SU-DHL-6 (cell line): Measurements from ENCODE around the gene CDYL2.

Source experiments
- H2AFZ ChIP-seq: fragments of 200-600 bp; sonication (generic); 2 replicates; pipeline ENCODE4 v1.6.1; 2014; ENCODE audit warnings: low read depth, mild to moderate bottlenecking, moderate library complexity, mixed read lengths, antibody characterized with exemption, low read length; ENCODE audit not compliant: severe bottlenecking
- H3F3A ChIP-seq: fragments of 200-600 bp; shearing (Covaris generic); 2 replicates; pipeline ENCODE4 v1.6.0; 2016; ENCODE audit warnings: antibody characterized with exemption, mild to moderate bottlenecking; ENCODE audit not compliant: insufficient read depth
- H3K27ac ChIP-seq: fragments of 200-600 bp; sonication (generic); 2 replicates; pipeline ENCODE4 v1.5.1; 2016; ENCODE audit warnings: low read depth, mild to moderate bottlenecking, low read length, moderate library complexity, mixed read lengths
- H3K27me3 ChIP-seq: fragments of 200-600 bp; sonication (generic), shearing (Covaris generic); 2 replicates; pipeline ENCODE4 v1.6.0; 2014; ENCODE audit warnings: mild to moderate bottlenecking, low read length
- H3K36me3 ChIP-seq: fragments of 200-600 bp; sonication (generic); 2 replicates; pipeline ENCODE4 v1.6.1; 2014; ENCODE audit warnings: mild to moderate bottlenecking, low read length, mixed read lengths
- H3K4me2 ChIP-seq: fragments of 300-600, 200-600 bp; shearing (Covaris generic), sonication (generic); 2 replicates; pipeline ENCODE4 v1.6.0; 2014; ENCODE audit warnings: low read length, low read depth, mild to moderate bottlenecking; ENCODE audit not compliant: poor library complexity, severe bottlenecking
- H3K4me3 ChIP-seq: fragments of 200-600 bp; sonication (generic); 2 replicates; pipeline ENCODE4 v1.5.1; 2014; ENCODE audit warnings: antibody characterized with exemption, low read length, mild to moderate bottlenecking, mixed read lengths; ENCODE audit not compliant: insufficient read depth, poor library complexity, severe bottlenecking
- H3K79me2 ChIP-seq: fragments of 200-600 bp; sonication (generic); 2 replicates; pipeline ENCODE4 v1.6.1; 2014; ENCODE audit warnings: mild to moderate bottlenecking, low read length, moderate library complexity; ENCODE audit not compliant: insufficient read depth
- H3K9ac ChIP-seq: fragments of 200-600 bp; sonication (generic); 2 replicates; pipeline ENCODE4 v1.7.0; 2014; ENCODE audit warnings: mild to moderate bottlenecking, low read length
- H3K9me2 ChIP-seq: fragments of 200-600 bp; sonication (generic); replicated peaks from 2 replicates; pipeline ENCODE4 v1.6.1; 2014; ENCODE audit warnings: low read length; ENCODE audit not compliant: insufficient read depth
- H3K9me3 ChIP-seq: fragments of 200-600 bp; sonication (generic); 2 replicates; pipeline ENCODE4 v1.6.1; 2014; ENCODE audit warnings: low read length, mixed read lengths; ENCODE audit not compliant: insufficient read depth
- H4K20me1 ChIP-seq: fragments of 200-600 bp; sonication (generic); 2 replicates; pipeline ENCODE4 v1.6.1; 2014; ENCODE audit warnings: low read depth, mild to moderate bottlenecking, antibody characterized with exemption, low read length, moderate library complexity, mixed read lengths
- EZH2phosphoT487 ChIP-seq: fragments of 200-600 bp; sonication (generic), shearing (Covaris generic); conservative IDR thresholded peaks from 2 replicates; pipeline ENCODE4 v1.6.1; 2018; ENCODE audit warnings: mild to moderate bottlenecking, antibody characterized with exemption, low read length, moderate library complexity, mixed read lengths
- TF ChIP-seq, protein P1 (sequence below): fragments of 200-600 bp; sonication (generic); IDR thresholded peaks from one replicate; pipeline ENCODE4 v1.5.1; 2017; ENCODE audit warnings: antibody characterized with exemption, mild to moderate bottlenecking, low read length, moderate library complexity; ENCODE audit not compliant: insufficient read depth, poor library complexity, severe bottlenecking

CDYL2 gene

DNA sequence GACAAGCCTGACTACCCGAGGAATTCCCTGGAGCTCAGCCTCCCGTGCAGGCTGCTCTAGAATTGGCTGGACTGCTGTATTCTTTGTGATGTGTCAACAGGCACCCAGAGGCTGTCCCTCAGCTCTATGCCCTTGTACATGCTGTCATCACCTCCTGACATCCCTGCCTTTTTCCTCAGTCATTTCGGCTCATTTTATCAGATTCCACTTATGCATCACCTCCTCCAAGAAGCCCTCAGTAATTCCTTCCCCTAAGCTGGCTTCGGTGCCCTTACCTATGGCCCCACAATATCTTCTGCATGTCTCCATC is 137.2 kb downstream of the CDYL2 start:
- Histone ChIP-seq H2AFZ (no peak overlapping the region), H3K79me2 (no peaks in the 10 kb centered on the region), H3K4me2 (no peak overlapping the region), H3K9ac (no peak overlapping the region), H4K20me1 (no peaks in the 10 kb centered on the region), H3K36me3 (no peaks in the 10 kb centered on the region), H3K4me3 (no peak overlapping the region), H3F3A (no peaks in the 10 kb centered on the region), H3K9me3 (no peaks in the 10 kb centered on the region), H3K27me3 (no peaks in the 10 kb centered on the region), H3K27ac (no peak overlapping the region), H3K9me2 (no peaks in the 10 kb centered on the region)
- TF ChIP-seq, protein P1, sequence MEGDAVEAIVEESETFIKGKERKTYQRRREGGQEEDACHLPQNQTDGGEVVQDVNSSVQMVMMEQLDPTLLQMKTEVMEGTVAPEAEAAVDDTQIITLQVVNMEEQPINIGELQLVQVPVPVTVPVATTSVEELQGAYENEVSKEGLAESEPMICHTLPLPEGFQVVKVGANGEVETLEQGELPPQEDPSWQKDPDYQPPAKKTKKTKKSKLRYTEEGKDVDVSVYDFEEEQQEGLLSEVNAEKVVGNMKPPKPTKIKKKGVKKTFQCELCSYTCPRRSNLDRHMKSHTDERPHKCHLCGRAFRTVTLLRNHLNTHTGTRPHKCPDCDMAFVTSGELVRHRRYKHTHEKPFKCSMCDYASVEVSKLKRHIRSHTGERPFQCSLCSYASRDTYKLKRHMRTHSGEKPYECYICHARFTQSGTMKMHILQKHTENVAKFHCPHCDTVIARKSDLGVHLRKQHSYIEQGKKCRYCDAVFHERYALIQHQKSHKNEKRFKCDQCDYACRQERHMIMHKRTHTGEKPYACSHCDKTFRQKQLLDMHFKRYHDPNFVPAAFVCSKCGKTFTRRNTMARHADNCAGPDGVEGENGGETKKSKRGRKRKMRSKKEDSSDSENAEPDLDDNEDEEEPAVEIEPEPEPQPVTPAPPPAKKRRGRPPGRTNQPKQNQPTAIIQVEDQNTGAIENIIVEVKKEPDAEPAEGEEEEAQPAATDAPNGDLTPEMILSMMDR: no peak
- no peak for TF ChIP-seq EZH2phosphoT487

- H3K79me2 ChIP-seq: no peaks in the 10 kb centered on the region
- no peaks in the 10 kb centered on the region for H3K27me3 ChIP-seq
- H2AFZ ChIP-seq: no peak overlapping the region
- no peaks in the 10 kb centered on the region for H3F3A ChIP-seq
- no peak overlapping the region for H3K4me3 ChIP-seq
- no peaks in the 10 kb centered on the region for H3K36me3 ChIP-seq
- no peaks in the 10 kb centered on the region for H3K9me3 ChIP-seq
- no peak overlapping the region for H3K9ac ChIP-seq
- H3K4me2 ChIP-seq: no peak overlapping the region
- H3K27ac ChIP-seq: no peak overlapping the region
- TF ChIP-seq EZH2phosphoT487: no peak
- TF ChIP-seq, protein P1: no peak
- H3K9me2 ChIP-seq: no peaks in the 10 kb centered on the region
- H4K20me1 ChIP-seq: no peaks in the 10 kb centered on the region
Measured at GRCh38 chr16:80666378-80667250, 137.8 kb downstream of the CDYL2 start.

GRCh38 chr16:80665356-80665755 is 139.0 kb downstream of the CDYL2 start:
- H3F3A ChIP-seq: no peaks in the 10 kb centered on the region
- no peak overlapping the region for H3K9ac ChIP-seq
- no peaks in the 10 kb centered on the region for H3K36me3 ChIP-seq
- H4K20me1 ChIP-seq: no peaks in the 10 kb centered on the region
- no peak overlapping the region for H3K4me3 ChIP-seq
- no peak overlapping the region for H2AFZ ChIP-seq
- H3K9me3 ChIP-seq: 0 out of 2 replicates have a peak, but pooled peaks cover 2% of the 10 kb centered on the region
- H3K4me2 ChIP-seq: no peak overlapping the region
- no peaks in the 10 kb centered on the region for H3K27me3 ChIP-seq
- no peaks in the 10 kb centered on the region for H3K9me2 ChIP-seq
- no peaks in the 10 kb centered on the region for H3K79me2 ChIP-seq
- H3K27ac ChIP-seq: no peak overlapping the region
- TF ChIP-seq, protein P1: no peak
- no peak for TF ChIP-seq EZH2phosphoT487
